Endothelial cell of hepatic sinusoid (primary cell): ENCODE results near the gene CETP.
"Not testable (repeated sequence)": the region's sequence is repeated elsewhere in the genome, so short reads cannot be mapped to it uniquely, and the experiment has no call there.

ENCODE experiments used
- in situ Hi-C: cut with HindIII; loops from 2 replicates; pipeline ENCODE4 v1.10.0; 2017; ENCODE audit warnings: low sequenced_read_pairs

CETP gene

GRCh38 chr16:56974549-56975300 is 13.0 kb downstream of the CETP start:
- in situ Hi-C loops: loop anchor here (5.0 to 25.0 kb wide), 2 partner anchors 103 to 188 kb away; no protein-coding TSS in a partner anchor

- in situ Hi-C loops: no loop called here
Observed at GRCh38 chr16:56975714-56976113, 14.0 kb downstream of the CETP start.

GRCh38 chr16:56977216-56977615 is 15.5 kb downstream of the CETP start:
- in situ Hi-C loops: no loop called here

- in situ Hi-C loops: no loop called here
Observed at GRCh38 chr16:56977823-56978430, 16.2 kb downstream of the CETP start.

- in situ Hi-C loops: no loop called here
Observed at GRCh38 chr16:56980201-56980535, 18.4 kb downstream of the CETP start.

- in situ Hi-C loops: no loop called here
Observed at GRCh38 chr16:56980792-56981724, 19.3 kb downstream of the CETP start.

- in situ Hi-C loops: no loop called here
Observed at GRCh38 chr16:56981729-56982271, 20.1 kb downstream of the CETP start.

- in situ Hi-C loops: no loop called here
Observed at GRCh38 chr16:56982695-56983094, 20.9 kb downstream of the CETP start.

GRCh38 chr16:56983211-56983751 is 21.5 kb downstream of the CETP start:
- in situ Hi-C loops: no loop called here

GRCh38 chr16:56984639-56985038 is 22.9 kb downstream of the CETP start:
- in situ Hi-C loops: no loop called here

GRCh38 chr16:56985288-56985961 is 23.7 kb downstream of the CETP start:
- in situ Hi-C loops: no loop called here

- in situ Hi-C loops: no loop called here
Observed at GRCh38 chr16:56985962-56986360, 24.2 kb downstream of the CETP start.

GRCh38 chr16:56986361-56986760 is 24.6 kb downstream of the CETP start:
- in situ Hi-C loops: no loop called here

GRCh38 chr16:56986908-56987307 is 25.2 kb downstream of the CETP start:
- in situ Hi-C loops: not testable (repeated sequence)

- in situ Hi-C loops: no loop called here
Observed at GRCh38 chr16:56987692-56988091, 25.9 kb downstream of the CETP start.

- in situ Hi-C loops: no loop called here
Observed at GRCh38 chr16:56988161-56988947, 26.6 kb downstream of the CETP start.

GRCh38 chr16:56988948-56989945 is 27.5 kb downstream of the CETP start, which contains the start of gene NLRC5:
NLRC5 (plus strand) TSS chr16:56989557; CDS start chr16:57020713, 31,156 bp downstream.
- in situ Hi-C loops: no loop called here

GRCh38 chr16:56989988-56990387 is 28.2 kb downstream of the CETP start:
- in situ Hi-C loops: no loop called here
